ENCODE data around the gene MLST8.
A peak's percentile ranks its signal among the peaks of the same experiment; 100 is the strongest.
"Not testable (repeated sequence)": the region's sequence is repeated elsewhere in the genome, so short reads cannot be mapped to it uniquely, and the experiment has no call there.

Gene MLST8

DNA sequence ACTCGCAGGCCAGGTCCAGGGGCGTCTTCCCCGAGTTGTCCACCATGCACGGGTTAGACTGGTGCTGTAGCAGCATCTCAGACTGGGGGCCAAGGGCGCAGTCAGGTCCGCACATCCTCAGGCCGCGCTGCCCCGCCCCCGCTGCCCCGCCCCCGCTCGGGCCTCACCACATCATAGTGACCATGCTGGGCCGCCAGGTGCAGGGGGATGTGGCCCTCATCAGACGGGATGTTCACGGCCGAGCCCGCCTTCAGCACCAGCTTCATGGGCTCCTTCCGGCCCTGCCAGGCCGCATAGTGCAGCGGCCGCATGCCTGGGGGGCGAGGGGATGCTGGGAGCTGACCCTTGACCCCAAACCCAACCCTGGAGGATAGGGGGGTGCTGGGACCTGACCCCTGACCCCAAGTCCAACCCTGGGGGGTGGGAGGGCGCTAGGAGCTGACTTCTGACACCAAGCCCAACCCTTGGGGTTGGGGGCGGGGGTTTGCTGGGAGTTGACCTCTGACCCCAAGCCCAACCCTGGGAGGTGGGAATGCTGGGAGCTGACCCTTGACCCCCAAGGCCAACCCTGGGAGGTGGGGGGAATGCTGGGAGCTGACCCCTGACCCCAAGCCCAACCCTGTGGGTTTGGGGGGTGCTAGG is 15.9 kb upstream of the MLST8 start:
- DNase-seq (ENCODE audit: low read depth in 3 of 3, low spot score in 1 of 3), result no peak

GRCh38 chr16:2190002-2190658 is 15.1 kb upstream of the MLST8 start:
- DNase-seq (ENCODE audit: low read depth in 3 of 3, low spot score in 1 of 3), result no peak

DNA sequence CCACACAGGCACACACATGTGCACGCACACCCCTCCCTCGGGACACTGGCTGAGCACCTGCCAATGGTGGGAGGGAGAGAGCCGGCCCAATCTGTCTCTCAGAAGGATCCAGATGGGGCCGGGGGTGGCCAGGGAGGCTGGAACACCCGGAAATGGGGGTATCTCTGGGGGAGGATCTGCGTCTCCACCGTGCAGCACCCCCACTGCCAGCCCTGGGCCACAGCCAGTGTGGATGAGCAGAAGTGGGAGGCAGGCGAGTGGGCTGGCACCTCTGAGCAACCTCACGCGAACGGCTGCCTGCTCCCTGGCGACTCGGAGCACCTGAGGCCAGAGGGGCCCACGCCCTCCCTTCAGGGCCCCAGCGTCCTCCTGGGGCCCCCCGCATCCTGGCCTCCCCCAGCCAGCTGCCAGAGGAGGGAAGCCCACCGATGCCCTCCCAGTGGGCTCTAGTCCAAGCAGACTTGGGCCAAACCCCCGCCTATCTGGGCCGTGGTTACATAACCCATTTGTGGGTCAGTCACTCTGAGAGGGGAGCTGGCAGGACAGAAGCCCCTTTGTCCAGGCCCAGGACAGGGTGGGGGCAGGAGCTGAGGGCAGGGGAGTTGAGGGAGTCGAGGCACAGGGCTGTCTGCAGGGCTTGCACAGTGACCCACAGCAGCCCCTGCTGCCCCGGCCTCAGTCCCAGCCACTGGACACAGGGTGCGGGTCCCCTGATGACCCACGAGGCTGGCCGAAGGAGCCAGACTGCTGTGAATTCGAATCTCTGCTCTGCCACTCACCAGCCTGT is 14.4 kb upstream of the MLST8 start:
- no peak for DNase-seq (ENCODE audit: low read depth in 3 of 3, low spot score in 1 of 3)

- no peak for DNase-seq (ENCODE audit: low read depth in 3 of 3, low spot score in 1 of 3)
These were observed 13.9 kb upstream of the MLST8 start for GRCh38 chr16:2191446-2191706.

GRCh38 chr16:2194166-2194834 is 11.0 kb upstream of the MLST8 start:
- DNase-seq (ENCODE audit: low read depth in 3 of 3, low spot score in 1 of 3), result no peak

GRCh38 chr16:2194852-2195321 is 10.4 kb upstream of the MLST8 start:
- peak in 1 of 3 donors; percentile 37 for DNase-seq (ENCODE audit: low read depth in 3 of 3, low spot score in 1 of 3)

DNA sequence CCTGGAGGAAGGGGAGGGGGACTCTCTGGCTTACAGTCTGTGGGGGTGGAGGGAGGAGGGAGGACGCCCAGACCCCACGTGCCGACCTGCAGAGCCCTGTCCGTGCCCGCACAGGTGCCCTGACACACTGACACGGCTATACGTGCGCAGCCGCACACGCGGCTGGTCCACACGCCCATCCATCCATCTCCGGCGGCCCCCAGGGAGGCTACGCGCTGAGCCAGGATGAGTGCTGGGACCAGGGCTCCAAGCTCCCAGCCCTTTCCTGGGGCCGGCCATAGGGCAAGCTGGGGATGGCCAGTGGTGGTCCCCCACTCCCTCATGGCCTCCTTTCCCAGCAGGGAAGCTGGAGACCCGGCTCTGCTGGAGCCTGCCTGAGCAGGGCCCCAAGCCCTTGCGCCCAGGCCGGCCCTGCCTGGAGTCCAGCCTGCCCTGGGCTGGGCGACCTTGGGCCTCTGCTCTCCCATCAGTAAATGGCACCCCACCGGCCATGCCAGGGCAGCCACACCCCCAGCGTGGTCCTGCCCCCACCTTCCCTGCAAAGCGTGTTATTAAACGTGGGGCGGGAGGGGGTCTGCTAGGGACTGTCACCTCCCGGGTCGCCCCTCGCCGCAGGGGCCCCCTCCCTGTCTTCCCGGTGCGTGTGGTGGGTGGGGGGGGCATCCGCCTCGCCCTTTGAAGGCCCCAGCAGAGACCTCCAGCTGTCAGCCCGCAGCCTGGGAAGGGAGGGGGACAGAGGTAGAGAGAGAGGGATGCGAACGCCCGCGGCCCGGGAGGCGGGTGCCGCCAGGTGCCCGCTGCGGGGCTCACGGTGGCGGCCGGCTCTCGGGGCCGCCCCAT is 9.7 kb upstream of the MLST8 start:
- no peak for DNase-seq (ENCODE audit: low read depth in 3 of 3, low spot score in 1 of 3)

DNA sequence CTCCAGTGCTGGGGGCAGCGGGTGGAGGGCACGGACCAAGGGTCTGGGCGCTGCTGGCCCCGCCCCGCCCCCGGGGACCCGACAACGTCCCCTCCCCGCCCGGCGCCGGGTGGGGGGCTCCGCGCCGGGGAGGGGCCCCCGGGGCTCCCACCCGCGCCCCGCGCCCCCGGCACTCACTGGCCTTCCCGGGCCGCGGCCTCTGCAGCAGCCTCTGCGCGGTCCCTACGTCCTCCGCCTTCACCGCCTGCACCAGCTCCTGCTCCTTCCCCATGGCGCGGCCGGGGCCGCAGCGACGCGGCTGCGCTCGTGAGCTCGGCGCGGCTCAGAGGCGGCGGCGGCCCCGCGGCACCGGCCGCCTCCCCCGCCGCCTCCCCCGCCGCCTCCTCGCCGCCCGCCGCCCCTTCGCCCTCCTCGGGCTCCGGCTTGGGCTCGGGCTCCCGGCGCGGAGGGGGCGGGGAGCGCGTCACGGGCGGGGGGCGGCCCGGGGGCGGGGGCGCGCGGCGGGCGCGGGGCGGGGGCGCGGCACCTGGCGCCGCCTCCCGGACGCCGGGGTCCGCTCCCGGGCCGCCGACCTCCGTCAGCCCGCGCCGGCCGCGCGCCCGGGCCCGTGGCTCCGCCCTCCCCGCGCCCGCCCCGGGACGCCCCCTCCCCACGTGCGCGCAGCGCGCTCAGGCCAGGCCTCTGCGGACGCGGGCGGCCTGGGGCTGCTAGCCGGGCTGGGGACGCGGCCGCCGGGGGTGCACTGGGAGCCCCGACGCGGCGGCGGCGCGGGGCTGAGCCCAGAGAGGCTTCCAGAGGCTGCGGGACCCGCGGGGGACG is 8.9 kb upstream of the MLST8 start, which contains the start of gene CASKIN1:
CASKIN1 (minus strand) TSS at position 444 of the 819 bp plus-strand sequence; CDS start at position 271, 173 bp downstream.
- no peak for DNase-seq (ENCODE audit: low read depth in 3 of 3, low spot score in 1 of 3)

DNA sequence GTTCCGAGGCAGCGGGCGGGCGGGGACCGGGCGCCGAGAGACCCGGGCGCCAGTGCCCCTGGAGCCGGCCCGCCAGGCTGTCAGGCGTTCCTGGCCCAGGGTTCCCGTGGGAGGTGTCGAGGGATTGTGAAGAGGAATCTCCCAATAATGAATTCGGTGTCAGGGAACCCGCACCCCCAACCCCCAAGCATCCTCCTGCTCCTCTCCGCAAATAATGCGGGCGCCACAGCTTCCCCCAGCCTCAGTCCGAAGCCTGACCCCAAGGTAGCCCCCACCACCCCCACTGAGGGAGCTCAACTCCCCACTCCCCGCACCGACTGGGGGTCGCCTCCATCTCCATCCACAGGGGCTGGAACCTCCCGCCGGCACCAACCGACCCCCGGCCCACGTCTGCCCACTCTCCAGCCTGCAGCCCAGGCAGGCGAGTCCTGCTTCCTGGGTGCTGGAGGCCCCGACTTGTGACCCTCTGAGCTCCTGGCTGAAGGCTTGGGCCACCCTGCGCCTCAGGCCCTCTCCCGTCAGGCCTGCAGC is 8.2 kb upstream of the MLST8 start:
- no peak for DNase-seq (ENCODE audit: low read depth in 3 of 3, low spot score in 1 of 3)

DNA sequence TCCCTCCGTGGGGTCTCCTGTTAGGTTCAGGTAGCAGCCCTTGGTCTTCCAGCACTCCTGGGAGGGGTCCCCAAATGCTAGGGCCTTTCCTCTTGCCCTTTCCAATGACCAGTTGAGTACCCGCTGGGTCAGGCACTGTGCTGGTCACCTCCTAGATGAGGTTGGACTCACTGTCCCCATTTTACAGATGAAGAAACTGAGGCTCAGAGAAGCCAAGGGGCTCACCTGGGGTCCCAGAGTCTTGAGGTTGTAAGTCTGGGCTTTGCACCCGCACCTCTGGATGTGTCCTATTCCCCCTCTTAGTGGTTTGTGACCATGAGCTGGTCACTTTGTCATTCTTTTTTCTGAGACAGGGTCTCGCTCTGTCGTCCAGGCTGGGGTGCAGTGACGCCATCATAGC is 7.5 kb upstream of the MLST8 start:
- no peak for DNase-seq (ENCODE audit: low read depth in 3 of 3, low spot score in 1 of 3)

DNA sequence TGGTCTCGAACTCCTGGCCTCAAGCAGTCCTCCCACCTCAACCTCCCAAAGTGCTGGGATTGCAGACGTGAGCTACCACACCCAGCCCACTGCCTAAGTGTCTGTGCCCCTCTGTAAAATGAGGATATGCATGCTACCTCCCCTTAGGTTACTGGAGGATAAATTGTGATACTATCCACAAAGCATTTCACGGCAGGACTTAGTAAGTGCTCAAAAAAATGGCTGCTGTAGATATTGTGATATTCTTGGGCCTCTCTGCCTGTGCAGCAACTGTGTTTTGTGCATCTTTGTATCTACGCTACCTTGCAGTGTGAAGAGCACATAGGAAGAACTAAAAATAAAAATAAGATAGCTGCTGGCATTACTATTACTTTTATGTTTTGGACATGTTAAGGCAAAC is 7.0 kb upstream of the MLST8 start:
- no peak for DNase-seq (ENCODE audit: low read depth in 3 of 3, low spot score in 1 of 3)

- DNase-seq (ENCODE audit: low read depth in 3 of 3, low spot score in 1 of 3), result no peak
These were observed 6.2 kb upstream of the MLST8 start for GRCh38 chr16:2199095-2199494.

- DNase-seq (ENCODE audit: low read depth in 3 of 3, low spot score in 1 of 3), result no peak
These were observed 5.6 kb upstream of the MLST8 start for GRCh38 chr16:2199621-2200139.

DNA sequence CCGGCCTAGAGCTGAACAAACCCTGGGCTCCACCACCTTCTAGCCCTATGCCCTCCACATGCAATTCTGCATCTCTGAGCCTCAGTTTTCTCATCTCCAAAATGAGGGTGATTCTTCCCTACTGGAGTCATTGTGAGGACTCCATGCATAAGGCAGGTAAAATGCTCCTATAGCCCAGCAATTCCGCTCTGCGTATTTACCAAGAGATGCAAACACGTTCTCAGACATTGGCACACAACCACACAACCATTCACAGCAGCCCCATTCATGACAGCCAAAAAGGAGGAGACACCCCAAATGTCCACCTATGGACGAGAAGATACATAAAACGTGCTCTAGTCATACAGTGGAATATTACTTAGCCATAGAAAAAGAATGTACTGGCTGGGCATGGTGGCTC is 4.9 kb upstream of the MLST8 start:
- DNase-seq (ENCODE audit: low read depth in 3 of 3, low spot score in 1 of 3), result no peak

DNA sequence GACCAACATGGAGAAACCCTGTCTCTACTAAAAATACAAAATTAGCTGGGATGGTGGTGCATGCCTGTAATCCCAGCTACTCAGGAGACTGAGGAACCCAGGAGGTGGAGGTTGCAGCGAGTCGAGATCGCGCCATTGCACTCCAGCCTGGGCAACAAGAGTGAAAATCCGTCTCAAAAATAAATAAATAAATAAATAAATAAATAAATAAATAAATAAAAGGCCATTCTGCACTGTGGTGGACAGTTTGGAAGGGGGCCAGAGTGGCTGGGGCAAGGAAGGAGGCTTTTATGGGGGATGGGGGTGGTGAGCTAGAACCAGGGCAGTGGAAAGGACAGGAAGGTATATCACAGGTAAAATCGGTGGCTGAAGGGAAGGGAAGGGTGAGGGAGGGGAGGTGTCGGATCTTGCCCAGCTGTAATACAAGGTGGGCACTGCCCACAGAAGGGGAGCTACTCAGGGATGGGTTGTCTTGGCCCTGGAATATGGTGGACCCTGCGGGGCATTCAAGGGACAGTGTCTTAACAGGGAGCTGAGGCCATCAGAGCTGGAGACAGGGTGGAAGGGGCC is 2.0 kb upstream of the MLST8 start:
- DNase-seq (ENCODE audit: low read depth in 3 of 3, low spot score in 1 of 3), result not testable (repeated sequence)

DNA sequence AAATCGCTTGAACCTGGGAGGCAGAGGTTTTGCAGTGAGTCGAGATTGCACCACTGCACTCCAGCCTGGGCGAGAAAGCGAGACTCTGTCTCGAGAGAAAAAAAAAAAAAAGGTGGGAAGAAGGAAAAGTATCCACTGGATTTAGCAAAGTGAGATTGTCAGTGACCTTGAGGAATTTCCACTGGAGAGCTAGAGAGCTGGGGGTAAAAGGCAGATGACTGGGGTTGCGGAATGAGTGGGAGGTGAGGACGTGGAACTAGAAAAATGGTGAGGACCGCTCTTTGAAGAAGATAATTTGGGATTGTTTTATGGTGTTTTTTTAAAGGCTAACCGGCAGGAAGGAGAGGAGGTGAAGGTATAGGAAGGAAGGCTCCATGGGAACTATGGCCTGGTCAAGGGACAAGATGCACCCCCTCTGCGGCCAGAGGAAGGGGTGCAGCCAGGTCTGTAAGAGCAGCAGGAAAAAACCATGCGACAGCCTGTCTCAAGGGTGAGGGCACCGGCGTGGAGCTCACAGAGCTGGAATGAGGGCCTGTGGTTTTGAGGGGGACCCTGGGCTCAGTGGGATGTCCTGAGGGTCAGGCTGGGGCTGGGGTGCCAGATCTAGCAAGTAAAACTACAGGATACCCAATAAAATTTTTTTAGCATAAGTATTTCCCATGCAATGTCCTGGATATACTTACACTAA is 694 bp upstream of the MLST8 start:
- no peak for DNase-seq (ENCODE audit: low read depth in 3 of 3, low spot score in 1 of 3)

- no peak for DNase-seq (ENCODE audit: low read depth in 3 of 3, low spot score in 1 of 3)
These were observed 686 bp downstream of the MLST8 start for GRCh38 chr16:2205967-2206313.

GRCh38 chr16:2206420-2206779 is 1.1 kb downstream of the MLST8 start:
- DNase-seq (ENCODE audit: low read depth in 3 of 3, low spot score in 1 of 3), result no peak

Data from stimulated activated CD4-positive, alpha-beta T cell treated with anti-CD3 and anti-CD28 coated beads, TNF-alpha, amount 100 ng/mL, for 1 hour (primary cell).